GM21786 (cell line): ENCODE measurements around the gene GRK4.
A peak's percentile ranks its signal among the peaks of the same experiment; 100 is the strongest.
"Not testable (repeated sequence)": the region's sequence is repeated elsewhere in the genome, so short reads cannot be mapped to it uniquely, and the experiment has no call there.

Experiments
- ATAC-seq: cut with Tn5 transposase; IDR thresholded peaks from one replicate; pipeline ENCODE4 v1.9.1; 2021; ENCODE audit not compliant: unreplicated experiment

Gene GRK4

GRCh38 chr4:2958446-2958845, 4.9 kb upstream of the GRK4 start:
- no peak for ATAC-seq

GRCh38 chr4:2960450-2960849, 2.9 kb upstream of the GRK4 start:
- not testable (repeated sequence) for ATAC-seq

DNA sequence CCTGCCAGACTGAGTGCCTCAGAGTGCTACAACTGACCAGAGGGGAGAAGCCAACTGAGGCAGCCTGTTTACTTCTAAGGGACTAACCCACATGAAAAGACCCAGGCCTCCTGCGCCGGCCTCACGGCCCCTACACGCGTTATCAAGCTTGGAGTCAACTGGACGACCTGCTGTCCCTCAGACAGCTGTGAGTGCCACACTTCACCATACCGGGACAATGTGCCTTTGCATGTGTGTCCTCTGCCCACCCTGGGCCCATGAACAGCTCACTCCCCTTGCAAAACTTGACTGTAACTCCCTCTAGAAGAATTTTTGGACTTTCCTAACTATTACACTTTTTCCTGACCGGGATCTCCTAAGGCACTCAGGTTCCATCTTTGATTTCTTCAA, 2.0 kb upstream of the GRK4 start:
- no peak for ATAC-seq

DNA sequence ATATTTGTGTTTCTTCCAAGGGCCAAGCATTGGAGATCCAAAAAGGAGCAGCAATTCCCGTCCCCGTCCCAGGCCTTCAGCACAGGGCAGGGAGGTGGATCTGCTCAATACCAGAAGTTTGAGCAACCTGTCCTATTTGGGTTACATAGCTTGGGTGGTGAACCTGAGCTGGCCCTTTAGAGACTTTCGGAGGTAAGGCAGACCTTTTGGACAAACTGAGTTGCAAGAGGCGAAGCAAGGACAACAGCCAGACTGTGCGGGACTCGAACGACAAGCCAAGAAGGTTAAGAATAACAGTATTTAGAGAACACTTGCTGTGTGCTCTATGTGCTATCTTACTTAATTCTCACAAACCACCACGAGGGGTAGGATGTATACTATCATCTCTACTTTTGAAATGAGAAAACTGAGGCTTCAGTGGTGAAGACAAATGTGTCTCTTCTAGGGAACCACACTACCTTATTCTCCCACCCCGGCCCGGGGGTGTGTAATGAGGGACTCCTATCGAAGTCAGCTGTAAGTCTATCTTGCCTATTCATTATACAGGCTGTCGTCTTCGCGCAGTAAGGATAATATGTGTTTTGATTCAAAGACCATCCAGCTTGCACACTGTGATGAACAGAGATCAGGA, 1.4 kb upstream of the GRK4 start:
- ATAC-seq: no peak

- ATAC-seq: peak; percentile 31
These were observed 677 bp upstream of the GRK4 start for GRCh38 chr4:2962614-2963174.

- ATAC-seq: no peak
These were observed 648 bp downstream of the GRK4 start for GRCh38 chr4:2963966-2964471.

DNA sequence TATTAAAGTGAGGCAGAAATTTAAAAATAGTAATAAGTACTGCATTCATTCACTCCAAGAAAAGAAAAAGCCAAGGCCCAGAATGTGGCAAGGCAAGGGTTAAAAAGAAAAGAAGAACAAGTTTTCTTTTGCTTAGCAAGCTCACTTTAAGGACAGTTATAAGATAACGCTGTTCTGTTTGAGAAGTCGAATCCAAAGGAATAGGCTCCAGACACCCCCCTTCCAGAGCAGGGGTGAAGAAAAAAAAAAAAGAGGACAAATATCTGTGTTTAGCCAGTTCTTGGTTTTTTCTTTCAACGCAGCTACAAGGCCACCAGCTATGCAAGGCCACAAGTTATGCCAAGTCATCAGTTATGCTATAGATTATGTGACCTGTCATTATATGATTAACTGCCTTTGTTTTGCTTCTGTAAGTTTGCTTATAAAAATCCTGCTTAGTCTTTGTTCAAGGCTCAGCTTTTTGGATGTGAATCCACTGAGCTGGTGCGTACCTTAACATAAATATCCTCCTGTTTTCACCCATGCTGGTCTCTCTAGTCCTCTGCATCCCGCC, 1.4 kb downstream of the GRK4 start:
- no peak for ATAC-seq

DNA sequence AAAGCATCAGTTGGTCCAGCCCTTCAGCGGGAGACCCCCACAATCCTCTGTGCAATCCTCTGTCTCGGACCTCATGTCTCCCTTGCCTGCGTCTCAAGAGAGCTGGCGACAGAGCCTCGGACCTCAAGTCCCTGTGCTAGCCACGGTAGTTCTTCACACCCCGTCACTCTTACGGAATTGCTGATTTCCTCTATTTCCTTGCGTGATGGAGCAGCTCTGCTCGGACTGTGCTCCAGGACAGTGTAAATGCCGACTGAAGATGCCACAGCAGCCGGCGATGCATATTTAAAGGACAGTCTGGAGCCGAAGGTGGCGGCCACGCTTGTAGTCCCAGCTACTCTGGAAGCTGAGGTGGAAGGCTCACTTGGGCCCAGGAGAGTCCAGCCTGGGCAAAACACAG, 1.9 kb downstream of the GRK4 start:
- ATAC-seq: no peak

DNA sequence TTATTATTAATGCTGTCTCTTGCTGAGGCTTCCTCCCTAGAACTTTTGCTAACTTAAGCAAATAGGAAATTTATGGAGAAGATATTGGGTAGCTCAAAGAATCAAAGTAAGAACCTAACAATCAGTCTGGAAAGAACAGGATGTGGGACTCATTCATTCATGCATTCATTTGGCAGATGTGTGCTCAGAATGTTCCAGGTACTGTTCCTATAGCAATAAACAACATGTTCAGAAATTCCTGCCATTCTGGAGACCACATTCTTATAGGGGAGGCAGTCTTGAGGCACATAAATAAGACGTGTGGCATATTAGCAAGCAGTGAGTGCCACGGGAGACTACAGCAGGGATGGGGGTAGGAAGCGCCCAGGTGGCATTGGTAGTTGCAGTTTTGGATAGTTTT, 5.0 kb downstream of the GRK4 start:
- ATAC-seq: no peak

DNA sequence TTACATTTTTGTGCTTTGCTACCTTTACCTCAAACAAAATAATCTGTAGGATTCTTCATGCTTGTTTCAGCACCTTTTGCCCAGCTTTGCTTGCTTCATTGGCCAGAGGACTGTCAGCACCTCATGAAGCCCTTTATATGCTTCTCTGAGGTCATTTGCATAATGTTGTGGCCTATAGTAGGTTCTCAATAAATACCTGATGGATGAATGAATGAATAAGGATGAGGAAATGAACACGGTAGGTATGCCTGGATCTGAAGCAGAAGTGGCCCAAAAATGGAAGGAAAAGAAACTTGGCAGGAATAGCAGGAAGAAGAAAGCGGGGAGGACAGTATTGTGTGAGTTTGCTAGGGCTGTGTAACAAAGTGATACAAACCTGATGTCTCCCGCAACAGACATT, 7.9 kb downstream of the GRK4 start:
- no peak for ATAC-seq

DNA sequence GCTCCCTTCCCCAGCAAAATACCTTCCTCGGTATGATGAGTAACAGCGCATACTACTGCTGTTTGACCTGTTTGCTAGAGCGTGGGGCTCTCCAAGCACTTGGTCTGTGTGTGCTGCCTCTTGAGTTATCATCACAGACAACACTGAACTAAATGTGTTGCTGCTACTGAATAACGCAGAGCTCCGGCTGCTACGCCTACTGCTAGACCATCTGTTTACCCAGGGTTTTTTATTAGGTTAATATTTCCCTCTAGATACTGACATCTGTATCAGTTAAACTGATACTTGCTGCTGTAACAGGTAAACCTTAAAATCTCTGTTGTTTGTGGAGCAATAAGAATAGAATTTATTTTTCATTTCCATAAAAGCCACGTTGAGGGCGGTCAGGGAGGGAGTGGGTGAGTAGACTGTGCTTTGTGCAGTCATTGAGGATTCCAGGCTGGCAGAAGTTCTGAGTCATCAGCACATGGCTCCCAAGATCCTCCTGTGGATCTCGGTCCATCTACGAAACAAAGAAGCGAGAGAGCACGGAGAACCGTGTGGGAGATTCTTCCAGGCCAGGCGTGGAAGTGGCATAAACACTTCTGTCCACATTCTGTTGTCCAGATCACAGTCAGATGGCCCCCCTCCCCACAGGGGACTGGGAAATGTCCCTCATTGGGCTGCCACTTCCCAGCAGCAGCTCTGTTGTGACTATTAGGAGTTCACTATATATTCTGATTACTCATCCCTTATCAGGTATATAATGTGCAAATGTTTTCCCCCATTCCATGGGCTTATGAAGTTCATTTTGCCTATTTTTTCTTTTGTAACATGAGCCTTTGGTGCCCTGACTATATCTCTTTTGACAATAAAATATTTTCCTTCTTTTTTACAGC, 14.1 kb downstream of the GRK4 start:
- ATAC-seq: no peak

DNA sequence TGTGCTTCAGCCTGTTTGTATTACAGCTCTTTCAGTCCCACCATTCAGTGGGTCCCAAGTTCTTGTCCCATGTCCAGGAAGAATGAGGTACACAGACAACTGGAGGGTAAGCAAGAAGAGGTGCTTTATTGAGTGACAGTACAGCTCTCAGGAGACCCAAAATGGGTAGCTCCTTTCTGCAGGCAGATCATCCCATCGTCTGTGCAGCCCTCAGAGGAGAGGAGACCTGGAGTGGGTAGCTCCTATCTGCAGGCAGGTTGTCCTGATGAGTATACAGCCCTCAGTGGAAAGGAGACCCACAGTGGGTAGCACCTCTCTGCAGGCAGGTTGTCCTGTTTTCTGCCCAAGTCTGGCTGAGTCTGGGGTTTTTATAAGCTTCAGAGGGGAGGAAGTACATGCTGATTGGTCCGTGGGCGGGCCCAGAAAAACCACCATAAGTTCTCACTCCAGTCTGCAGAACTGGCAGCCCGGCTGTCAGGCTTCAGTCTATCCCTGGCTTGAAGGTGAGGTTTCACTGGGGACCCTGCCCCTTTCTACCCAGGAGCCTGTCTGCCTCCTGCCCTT, 18.0 kb downstream of the GRK4 start:
- ATAC-seq: no peak

DNA sequence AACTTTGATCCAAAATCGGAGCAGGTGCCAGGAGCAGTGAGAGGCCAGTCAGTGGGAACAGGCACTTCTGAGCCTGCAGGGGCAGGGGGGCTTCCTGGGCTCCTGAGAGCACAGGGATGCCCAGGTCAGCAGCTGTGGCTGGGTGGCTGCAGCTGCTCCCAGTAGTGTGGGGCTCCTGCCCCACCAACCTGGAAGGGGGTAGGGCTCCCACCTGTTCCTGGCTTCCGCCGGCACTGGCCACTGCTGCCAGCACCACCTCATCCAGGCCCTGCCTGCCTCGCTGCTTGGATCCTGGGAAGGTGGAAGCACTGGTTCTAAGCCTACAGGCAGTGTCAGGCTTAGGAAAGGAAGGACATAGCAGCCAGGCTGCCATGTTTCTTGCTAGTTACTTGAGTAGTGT, 18.6 kb downstream of the GRK4 start:
- no peak for ATAC-seq

- not testable (repeated sequence) for ATAC-seq
These were observed 20.3 kb downstream of the GRK4 start for GRCh38 chr4:2983715-2984114.

GRCh38 chr4:2991243-2991642, 27.9 kb downstream of the GRK4 start:
- ATAC-seq: no peak

- ATAC-seq: no peak
These were observed 31.5 kb downstream of the GRK4 start for GRCh38 chr4:2994917-2995316.

DNA sequence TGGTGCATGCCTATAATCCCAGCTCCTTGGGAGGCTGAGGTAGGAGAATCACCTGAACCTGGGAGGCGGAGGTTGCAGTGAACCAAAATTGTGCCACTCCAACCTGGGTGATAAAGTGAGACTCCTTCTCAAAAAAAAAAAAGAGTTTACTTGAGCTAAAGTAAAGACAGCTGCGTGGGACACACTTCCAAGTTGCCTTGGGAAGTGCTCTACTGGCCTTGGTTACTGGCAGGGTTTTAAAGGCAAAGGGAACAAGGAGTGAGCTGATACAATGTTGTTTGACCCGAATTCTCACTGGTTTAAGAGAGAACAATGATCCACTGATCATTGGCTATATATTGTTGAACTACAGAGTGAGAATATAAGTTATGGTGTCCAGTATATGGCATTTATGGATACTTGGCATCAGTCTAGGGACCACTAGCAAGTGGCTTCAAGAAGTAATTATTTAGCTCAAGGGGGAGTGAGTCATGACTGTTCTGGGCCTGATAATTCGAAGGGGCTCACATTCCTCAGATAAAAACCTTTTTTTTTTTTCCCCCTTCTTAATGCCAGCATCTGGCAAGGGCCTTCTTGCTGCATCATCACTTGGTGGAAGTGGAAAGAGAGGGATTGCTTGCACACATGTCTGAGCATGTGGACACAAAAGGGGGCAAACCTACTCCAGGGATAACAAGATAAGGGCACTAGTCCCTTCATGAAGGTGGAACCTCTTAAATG, 32.3 kb downstream of the GRK4 start:
- no peak for ATAC-seq

- no peak for ATAC-seq
These were observed 33.0 kb downstream of the GRK4 start for GRCh38 chr4:2996415-2996814.

DNA sequence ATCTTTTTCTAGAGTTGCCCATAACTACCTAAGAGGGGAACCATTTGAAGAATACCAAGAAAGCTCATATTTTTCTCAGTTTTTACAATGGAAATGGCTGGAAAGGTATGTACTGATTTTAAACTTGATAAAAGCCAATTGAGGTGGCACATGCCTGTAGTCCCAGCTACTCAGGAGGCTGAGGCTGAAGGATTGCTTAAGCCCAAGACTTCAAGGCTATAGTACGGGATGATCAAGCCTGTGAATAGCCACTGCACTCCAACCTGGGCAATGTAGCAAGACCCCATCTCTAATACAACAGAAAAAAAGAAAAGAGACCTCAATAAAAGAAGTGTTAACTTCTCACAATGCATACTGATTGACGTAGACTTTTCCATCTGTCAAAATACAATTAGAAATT, 44.4 kb downstream of the GRK4 start:
- ATAC-seq: no peak

- ATAC-seq: no peak
These were observed 46.1 kb downstream of the GRK4 start for GRCh38 chr4:3009422-3009821.

GRCh38 chr4:3010577-3010976, 47.2 kb downstream of the GRK4 start:
- no peak for ATAC-seq
